ENCODE data around the gene EPHX1.
"Not testable (repeated sequence)": the region's sequence is repeated elsewhere in the genome, so short reads cannot be mapped to it uniquely, and the experiment has no call there.

The EPHX1 gene

DNA sequence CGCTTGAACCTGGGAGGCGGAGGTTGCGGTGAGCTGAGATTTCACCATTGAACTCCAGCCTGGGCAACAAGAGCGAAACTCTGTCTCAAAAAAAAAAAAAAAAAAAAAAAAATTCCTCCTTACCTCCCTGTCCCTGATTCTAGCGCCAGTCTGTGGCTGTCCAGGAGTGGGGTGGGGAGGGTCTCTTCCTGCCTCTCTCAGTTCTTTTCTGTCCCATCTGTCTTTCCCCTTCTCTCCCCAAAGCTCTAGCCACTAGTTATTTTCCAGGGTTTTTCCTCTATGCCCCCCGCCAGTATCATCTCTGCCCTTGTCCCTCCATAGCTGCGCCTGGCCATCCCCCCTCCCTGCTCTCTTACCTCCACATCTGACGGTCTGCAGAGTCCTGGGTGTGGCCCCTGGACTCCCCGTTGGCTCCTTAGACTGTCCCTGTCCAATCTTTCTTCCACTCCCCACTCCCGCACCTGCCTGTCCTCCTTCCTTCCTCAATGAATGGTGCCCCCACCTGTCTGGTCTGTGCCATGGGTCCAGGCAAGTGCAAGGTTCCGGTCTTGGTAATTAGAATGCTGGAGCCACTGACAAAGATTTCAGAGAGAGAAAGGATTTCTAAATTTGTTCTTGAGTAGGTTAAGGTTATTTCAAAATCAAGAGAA lies 73.8 kb downstream of the EPHX1 start:
- no peak for DNase-seq

DNA sequence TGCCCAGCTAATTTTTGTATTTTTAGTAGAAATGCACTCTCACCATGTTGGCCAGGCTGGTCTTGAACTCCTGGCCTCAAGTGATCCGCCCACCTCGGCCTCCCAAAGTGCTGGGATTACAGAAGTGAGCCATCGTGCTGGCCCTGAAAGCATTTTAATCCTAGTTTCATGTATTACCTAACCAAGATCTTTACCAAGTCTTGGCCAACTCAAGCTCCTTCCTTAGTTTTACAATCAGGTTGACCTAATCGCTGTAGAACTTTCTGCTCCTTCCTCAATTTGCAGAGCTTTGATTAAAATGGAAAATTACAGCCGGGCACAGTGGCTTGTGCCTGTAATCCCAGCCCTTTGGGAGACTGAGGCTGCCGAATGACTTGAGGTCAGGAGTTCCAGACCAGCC lies 75.4 kb downstream of the EPHX1 start:
- DNase-seq = no peak

DNA sequence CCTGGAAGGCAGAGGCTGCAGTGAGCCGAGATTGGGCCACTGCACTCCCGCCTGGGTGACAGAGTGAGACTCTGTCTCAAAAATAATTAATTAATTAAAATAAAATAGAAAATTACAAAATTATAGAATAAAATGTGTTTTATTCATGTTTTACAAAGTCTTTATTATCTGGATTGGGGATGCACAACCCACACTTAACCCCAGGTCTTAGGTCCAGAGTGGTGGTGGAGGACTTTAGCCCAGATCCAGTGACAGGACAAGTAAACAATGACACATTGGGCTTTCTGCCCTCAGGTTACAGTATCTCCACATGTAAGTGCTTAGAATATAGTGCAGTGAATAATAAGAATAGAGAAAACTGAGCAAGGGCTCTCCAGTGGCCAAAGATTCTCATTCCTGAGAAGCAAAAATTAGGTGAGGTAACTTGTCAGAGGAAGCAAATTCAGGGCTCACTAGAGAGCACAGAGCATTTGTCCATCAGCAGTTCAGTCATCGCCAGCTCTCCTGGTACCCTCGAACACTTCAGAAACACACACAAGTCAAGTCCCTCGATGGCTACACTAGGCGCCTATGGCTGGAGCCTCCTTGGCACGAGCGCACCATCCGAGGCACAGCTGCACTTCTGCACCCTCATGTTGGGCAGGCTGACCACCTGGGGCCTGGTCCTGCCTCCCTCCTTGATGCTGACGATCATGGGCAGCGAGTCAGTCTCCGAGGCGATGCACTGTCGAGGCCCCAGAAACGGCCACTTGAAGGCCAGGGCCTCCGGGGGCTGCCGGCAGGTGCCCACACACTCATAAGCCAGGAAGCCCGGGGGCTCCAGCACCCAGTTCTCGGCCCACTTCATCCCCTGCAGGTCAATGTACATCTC lies 76.5 kb downstream of the EPHX1 start:
- DNase-seq = no peak

DNA sequence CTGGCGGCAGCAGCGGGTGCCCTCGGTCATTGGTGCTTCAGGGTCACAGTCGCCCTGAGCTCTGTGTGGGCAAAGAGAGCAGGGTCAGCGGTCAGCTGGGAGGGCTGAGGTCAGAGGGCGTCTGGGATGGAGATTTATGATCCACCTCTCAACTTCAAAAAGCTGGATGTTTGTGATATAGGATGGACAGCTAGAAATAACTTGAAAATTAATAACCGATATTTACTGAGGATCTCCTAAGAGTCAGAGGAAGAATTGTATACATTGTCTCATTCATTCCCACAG lies 77.0 kb downstream of the EPHX1 start:
- DNase-seq = no peak

DNA sequence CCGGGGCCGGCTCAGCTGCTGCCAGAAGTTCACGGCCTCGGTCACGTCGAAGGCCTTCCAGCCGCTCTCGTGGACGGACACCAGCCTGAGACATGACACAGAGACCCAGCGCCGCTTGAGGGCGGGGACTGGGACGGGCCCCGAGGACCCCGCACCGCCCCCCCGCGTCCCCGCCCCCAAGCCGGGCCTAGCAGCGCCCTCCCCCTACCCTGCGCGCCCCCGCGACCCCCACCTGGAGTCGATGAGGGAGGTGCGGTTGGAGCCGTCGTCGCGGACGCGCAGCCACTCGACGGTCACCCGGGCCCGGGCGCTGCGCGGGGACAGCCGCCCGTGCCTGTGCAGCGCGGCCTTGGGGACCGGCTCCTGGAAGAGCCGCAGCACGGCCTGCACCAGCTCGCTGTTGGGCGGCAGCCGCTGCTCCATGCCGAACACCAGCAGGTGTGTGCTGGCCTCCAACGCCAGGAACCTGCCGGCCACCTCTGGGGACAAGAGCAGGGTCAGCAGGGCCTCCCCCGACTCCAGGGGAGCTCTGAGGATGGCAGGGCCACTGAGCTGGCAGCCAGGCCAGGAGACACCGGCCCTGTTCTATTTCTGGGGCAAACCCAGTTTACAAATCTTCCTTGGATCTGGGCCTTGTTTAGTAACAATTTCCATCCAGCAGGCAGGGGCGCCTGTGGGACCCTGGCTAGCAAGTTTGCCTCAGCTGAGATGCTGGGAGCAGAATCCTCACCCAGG lies 77.8 kb downstream of the EPHX1 start:
- DNase-seq = not testable (repeated sequence)

DNA sequence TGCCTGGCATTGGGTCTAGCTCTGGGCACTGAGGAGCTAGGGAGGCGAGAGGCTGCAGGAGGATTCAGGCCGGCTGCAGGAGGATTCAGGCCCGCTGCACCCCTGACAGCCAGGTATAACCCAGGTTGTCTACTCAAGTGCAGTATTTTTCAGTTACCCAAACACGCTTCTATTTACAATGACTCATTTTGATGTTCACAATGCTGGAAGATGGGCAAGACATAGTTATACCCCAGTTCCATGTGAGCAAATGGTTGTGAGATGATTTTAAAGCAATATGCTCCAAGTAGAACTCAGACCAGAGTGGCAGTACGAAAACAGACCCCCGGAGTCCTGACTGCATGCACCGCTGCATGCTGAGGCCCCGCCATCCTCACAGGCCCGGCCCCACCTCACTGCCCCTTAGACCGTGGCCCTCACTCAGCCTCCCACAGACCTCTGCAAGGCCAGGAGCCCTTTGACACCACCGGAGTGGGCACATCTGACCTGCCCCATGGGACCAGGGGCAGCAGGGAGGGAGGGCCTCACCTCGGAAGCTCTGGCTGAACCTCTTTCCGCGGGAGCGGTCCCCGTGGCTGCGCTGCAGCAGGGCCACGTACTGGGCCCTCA lies 78.5 kb downstream of the EPHX1 start:
- no peak for DNase-seq

GRCh38 chr1:225888898-225889601 lies 79.1 kb downstream of the EPHX1 start, which contains the start of gene LEFTY1:
Gene LEFTY1, minus strand, starts transcription at chr1:225889146. Its CDS starts 80 bp downstream, at chr1:225889066.
- DNase-seq = no peak

GRCh38 chr1:225889743-225890142 lies 79.8 kb downstream of the EPHX1 start:
- no peak for DNase-seq

DNA sequence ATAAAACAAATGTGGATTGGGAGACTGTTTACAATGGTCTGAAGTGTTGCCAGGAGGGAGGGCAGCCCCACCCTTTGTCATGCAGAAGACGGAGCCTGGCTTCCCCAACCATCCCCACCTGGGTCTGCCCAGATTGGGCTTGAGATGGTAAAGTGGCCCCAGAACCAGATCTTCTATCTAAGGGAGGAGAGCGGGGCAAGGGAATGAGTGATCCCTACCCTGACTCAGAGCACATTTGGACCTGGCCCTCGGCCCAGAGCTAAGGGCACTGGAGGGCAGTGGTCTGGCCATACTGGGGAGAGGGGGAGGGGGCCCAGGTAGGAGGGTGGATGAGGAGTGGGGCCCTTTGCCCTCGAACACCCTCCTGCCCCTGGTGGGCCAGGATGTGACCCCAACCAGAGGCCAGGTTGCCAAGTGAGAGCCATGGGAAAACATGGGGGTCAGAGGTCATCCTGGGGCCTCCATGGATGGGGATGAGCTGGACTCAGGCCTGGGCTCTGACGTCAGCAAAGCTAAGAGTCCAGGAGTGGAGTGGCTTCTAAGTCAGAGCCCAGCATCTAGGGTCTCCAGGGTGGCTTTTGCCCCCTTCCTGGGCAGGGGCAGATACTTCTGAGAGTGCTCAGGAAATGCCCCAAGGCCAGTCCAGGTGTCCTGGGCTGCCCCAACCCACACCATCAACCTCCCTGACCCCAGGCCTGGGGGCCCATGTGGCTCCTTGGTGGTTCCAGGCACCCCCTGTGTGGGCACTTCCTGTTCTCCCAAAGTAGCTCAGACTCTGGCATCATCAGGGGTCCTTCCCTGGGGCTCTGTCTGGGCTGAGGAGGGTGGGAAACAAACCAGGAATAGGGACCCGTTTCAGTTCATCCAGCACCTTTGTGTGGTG lies 80.7 kb downstream of the EPHX1 start:
- DNase-seq = no peak

- DNase-seq = no peak
Measured at GRCh38 chr1:225891229-225891972, 81.5 kb downstream of the EPHX1 start.

- no peak for DNase-seq
Measured at GRCh38 chr1:225892307-225892706, 82.4 kb downstream of the EPHX1 start.

Measured in NCI-H1694 (cell line).